ENCODE data around the gene PROC. TPM values are rescaled to one million over a fixed set of nuclear protein-coding genes. Genes with fewer than 3 reads are reported as not detected.
"Not testable (repeated sequence)": the region's sequence is repeated elsewhere in the genome, so short reads cannot be mapped to it uniquely, and the experiment has no call there.

PROC gene
- total RNA-seq, 4 donors from 2014 or later: 2.9 to 3.0 TPM; not detected in 2

DNA sequence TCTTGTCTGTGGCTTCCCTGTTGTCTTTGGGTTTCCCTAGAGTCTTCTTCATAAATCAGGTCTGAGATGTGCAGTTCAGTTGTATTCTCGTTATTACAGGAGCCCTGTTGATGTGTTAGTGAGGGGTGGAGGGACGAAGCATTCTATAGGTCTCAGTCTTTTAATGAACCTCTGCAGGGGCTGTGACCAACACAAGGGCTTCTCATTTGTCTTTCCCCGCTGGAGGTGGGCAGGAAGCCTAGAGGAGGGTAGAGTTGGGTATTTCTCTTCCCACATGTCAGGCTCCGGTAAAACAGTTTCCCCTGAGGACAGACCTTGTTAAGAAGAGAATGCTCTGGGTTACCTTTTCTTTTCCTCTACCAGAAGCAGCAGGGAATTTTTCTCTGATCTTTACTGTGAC is 31.2 kb downstream of the PROC start:
- in situ Hi-C loops (cut with MboI; ENCODE audit: low pct_ligation_motif_present in 1 of 4, low pct_unique_long_range_greater_than_20kb in 1 of 4, low sequenced_read_pairs in 3 of 4): no loop called here
- WGBS, 2 donors (ENCODE audit: low coverage in 1 of 2): 88 to 95% methylated on average over 3 to 4 of the region's 4 CpGs
- peaks cover 0 to 7% (median 3%) of the 10 kb centered on the region in 4 donors for H3K4me1 ChIP-seq
- H3K4me3 ChIP-seq: no peak overlapping the region
- H3K27ac ChIP-seq: no peak overlapping the region
- intact Hi-C loops (cut with DNase I; ENCODE audit: low total_unique reads): no loop called here
- H3K36me3 ChIP-seq: no peaks in the 10 kb centered on the region
- TF ChIP-seq EP300 (IDR thresholded peaks at IDR 0.05; ENCODE audit: low read depth) (no peak), POLR2AphosphoS5 (IDR thresholded peaks at IDR 0.05) (no peak), POLR2A (IDR thresholded peaks at IDR 0.05) (no peak)
- TF ChIP-seq, protein P1, sequence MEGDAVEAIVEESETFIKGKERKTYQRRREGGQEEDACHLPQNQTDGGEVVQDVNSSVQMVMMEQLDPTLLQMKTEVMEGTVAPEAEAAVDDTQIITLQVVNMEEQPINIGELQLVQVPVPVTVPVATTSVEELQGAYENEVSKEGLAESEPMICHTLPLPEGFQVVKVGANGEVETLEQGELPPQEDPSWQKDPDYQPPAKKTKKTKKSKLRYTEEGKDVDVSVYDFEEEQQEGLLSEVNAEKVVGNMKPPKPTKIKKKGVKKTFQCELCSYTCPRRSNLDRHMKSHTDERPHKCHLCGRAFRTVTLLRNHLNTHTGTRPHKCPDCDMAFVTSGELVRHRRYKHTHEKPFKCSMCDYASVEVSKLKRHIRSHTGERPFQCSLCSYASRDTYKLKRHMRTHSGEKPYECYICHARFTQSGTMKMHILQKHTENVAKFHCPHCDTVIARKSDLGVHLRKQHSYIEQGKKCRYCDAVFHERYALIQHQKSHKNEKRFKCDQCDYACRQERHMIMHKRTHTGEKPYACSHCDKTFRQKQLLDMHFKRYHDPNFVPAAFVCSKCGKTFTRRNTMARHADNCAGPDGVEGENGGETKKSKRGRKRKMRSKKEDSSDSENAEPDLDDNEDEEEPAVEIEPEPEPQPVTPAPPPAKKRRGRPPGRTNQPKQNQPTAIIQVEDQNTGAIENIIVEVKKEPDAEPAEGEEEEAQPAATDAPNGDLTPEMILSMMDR (IDR thresholded peaks at IDR 0.05): no peak
- DNase-seq: no peak
- no peaks in the 10 kb centered on the region for H3K27me3 ChIP-seq
- no peaks in the 10 kb centered on the region for H3K9me3 ChIP-seq

DNA sequence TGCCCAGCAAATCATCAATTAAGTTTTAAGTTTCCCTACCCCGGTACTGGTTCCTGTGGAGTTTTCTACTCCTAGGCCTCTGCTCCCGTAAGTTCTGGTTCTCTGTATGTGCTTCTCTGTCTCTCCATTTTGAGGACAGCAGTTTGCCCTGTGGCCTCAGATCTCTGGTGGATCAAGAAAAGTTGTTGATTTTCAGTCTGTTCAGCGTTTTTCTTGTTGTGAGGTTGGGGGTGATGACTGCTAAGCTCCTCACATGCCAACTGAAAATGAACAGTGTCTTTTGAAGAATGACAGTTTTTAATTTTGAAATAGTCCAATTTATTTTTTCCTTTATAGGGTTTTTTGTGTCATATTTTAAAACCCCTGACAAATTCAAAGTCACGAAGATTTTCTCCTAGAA is 31.7 kb downstream of the PROC start:
- H3K9me3 ChIP-seq: no peaks in the 10 kb centered on the region
- H3K27ac ChIP-seq: no peak overlapping the region
- peaks cover 0 to 10% (median 5%) of the 10 kb centered on the region in 4 donors for H3K4me1 ChIP-seq
- 89 to 91% methylated on average over 4 of the region's 4 CpGs for WGBS, 2 donors (ENCODE audit: low coverage in 1 of 2)
- no peak for DNase-seq
- TF ChIP-seq POLR2A (IDR thresholded peaks at IDR 0.05) (no peak), POLR2AphosphoS5 (IDR thresholded peaks at IDR 0.05) (no peak)
- H3K4me3 ChIP-seq: no peak overlapping the region
- intact Hi-C loops (cut with DNase I; ENCODE audit: low total_unique reads) (no loop called here), in situ Hi-C loops (cut with MboI; ENCODE audit: low pct_ligation_motif_present in 1 of 4, low pct_unique_long_range_greater_than_20kb in 1 of 4, low sequenced_read_pairs in 3 of 4) (no loop called here)
- no peaks in the 10 kb centered on the region for H3K36me3 ChIP-seq
- H3K27me3 ChIP-seq: no peaks in the 10 kb centered on the region

DNA sequence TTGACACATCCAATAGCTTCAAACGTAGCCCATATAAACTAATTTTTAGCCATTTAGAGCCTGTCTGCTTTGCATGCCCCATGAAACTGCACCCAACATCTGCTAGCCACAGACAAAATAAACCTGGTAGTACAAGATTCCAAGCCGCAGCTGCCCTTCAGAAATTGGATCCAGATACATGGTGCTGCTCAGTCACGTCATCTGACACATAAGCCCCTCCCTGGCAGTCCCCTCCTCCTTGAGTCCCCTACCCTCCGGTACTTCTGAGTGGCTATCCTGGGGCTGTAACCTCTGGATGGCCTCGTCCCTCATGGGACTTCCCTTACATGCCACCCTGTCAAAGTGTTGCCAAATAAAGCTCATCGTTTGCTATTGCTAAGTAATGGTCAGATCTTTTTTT is 33.8 kb downstream of the PROC start:
- no peaks in the 10 kb centered on the region for H3K9me3 ChIP-seq
- in situ Hi-C loops (cut with MboI; ENCODE audit: low pct_ligation_motif_present in 1 of 4, low pct_unique_long_range_greater_than_20kb in 1 of 4, low sequenced_read_pairs in 3 of 4): no loop called here
- intact Hi-C loops (cut with DNase I; ENCODE audit: low total_unique reads): no loop called here
- no peaks in the 10 kb centered on the region for H3K27me3 ChIP-seq
- peaks cover 0 to 19% (median 8%) of the 10 kb centered on the region in 4 donors for H3K4me1 ChIP-seq
- H3K36me3 ChIP-seq: no peaks in the 10 kb centered on the region
- H3K4me3 ChIP-seq: no peak overlapping the region
- H3K27ac ChIP-seq: no peak overlapping the region
- no peak for TF ChIP-seq EP300 (IDR thresholded peaks at IDR 0.05; ENCODE audit: low read depth)
- TF ChIP-seq, protein P1 (IDR thresholded peaks at IDR 0.05): no peak
- no peak for TF ChIP-seq POLR2A (IDR thresholded peaks at IDR 0.05)
- WGBS, 2 donors (ENCODE audit: low coverage in 1 of 2): 60 to 94% methylated on average over 1 to 6 of the region's 6 CpGs
- DNase-seq: no peak

DNA sequence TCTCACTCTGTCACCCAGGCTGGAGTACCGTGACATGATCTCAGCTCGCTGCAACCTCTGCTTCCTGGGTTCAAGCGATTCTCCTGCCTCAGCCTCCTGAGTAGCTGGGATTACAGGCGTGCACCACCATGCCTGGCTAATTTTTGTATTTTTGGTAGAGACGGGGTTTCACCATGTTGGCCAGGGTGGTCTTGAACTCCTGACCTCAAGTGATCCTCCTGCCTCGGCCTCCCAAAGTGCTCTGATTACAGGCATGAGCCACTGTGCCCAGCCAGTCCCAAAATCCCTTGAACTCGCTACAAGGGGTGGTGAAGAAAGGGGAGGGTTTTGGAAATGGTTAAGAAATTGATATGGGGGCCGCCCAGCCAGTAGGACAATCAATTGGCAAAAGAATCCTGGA is 34.2 kb downstream of the PROC start:
- intact Hi-C loops (cut with DNase I; ENCODE audit: low total_unique reads); H3K9me3 ChIP-seq; H3K27ac ChIP-seq; H3K36me3 ChIP-seq; in situ Hi-C loops (cut with MboI; ENCODE audit: low pct_ligation_motif_present in 1 of 4, low pct_unique_long_range_greater_than_20kb in 1 of 4, low sequenced_read_pairs in 3 of 4); H3K27me3 ChIP-seq; DNase-seq; H3K4me3 ChIP-seq: not testable (repeated sequence)
- 99% methylated on average over 8 of the region's 8 CpGs; no CpG with 5 or more reads in 1 of the 2 donors for WGBS, 2 donors (ENCODE audit: low coverage in 1 of 2)
- H3K4me1 ChIP-seq: peaks cover 0 to 19% (median 8%) of the 10 kb centered on the region in 4 donors

DNA sequence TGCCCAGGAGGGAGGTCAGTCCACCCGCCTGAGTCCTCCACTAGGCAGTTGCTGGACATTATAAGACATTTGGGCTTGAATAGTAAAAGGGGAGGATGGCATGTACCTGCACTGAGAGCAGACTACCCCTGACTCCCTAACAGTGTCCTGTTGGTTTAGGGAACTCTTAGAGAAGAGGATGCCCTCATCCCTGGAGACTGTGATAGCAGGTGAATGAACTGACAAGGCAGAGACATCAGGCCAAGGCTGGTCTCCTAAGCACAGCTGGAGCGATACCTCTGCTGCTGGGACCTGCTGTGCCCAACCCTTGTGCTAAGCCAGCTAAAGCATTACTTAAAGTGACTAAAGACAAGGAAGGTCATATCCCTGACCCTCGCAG is 34.8 kb downstream of the PROC start:
- H3K27me3 ChIP-seq: no peaks in the 10 kb centered on the region
- H3K36me3 ChIP-seq: no peaks in the 10 kb centered on the region
- TF ChIP-seq, protein P1 (IDR thresholded peaks at IDR 0.05): no peak
- no peak for TF ChIP-seq EP300 (IDR thresholded peaks at IDR 0.05; ENCODE audit: low read depth)
- no peak for TF ChIP-seq POLR2AphosphoS5 (IDR thresholded peaks at IDR 0.05)
- no peak for TF ChIP-seq POLR2A (IDR thresholded peaks at IDR 0.05)
- H3K4me1 ChIP-seq: peaks cover 0 to 19% (median 8%) of the 10 kb centered on the region in 4 donors
- 97% methylated on average over 3 of the region's 3 CpGs; no CpG with 5 or more reads in 1 of the 2 donors for WGBS, 2 donors (ENCODE audit: low coverage in 1 of 2)
- H3K4me3 ChIP-seq: no peak overlapping the region
- no peak overlapping the region for H3K27ac ChIP-seq
- in situ Hi-C loops (cut with MboI; ENCODE audit: low pct_ligation_motif_present in 1 of 4, low pct_unique_long_range_greater_than_20kb in 1 of 4, low sequenced_read_pairs in 3 of 4) (no loop called here), intact Hi-C loops (cut with DNase I; ENCODE audit: low total_unique reads) (no loop called here)
- no peaks in the 10 kb centered on the region for H3K9me3 ChIP-seq
- DNase-seq: no peak
